Right atrium auricular region (tissue), 2 donors: ENCODE results near the gene MAP2K4. TPM values are rescaled to one million over a fixed set of nuclear protein-coding genes. Genes with fewer than 3 reads are reported as not detected.

Experiments
- DNase-seq: peaks from one replicate; pipeline ENCODE4 v3.0.0-alpha.2; 2019; ENCODE audit warnings: low spot score
- H3K27ac ChIP-seq, 2 donors: fragments of 200-600 bp; sonication (generic); 1 replicate in 1 of 2; 2 replicates in 1 of 2; pipeline ENCODE4 v1.5.1; 2016 to 2019
- H3K27me3 ChIP-seq, 2 donors: fragments of 200-600 bp; sonication (generic); one replicate each; pipeline versions ENCODE4 v1.5.1 to v1.6.0; 2017 to 2019
- H3K36me3 ChIP-seq: fragments of 200-600 bp; sonication (generic); one replicate; pipeline ENCODE4 v1.5.1; 2016
- H3K4me1 ChIP-seq, 2 donors: fragments of 200-600 bp; sonication (generic); one replicate each; pipeline versions ENCODE4 v1.5.1 to v1.6.0; 2017 to 2019
- H3K4me3 ChIP-seq, 2 donors: fragments of 200-600 bp; sonication (generic); 1 replicate in 1 of 2; 2 replicates in 1 of 2; pipeline ENCODE4 v1.5.1; 2017 to 2019; ENCODE audit warnings: mild to moderate bottlenecking in 1 of 2, moderate library complexity in 1 of 2
- H3K9me3 ChIP-seq, 2 donors: fragments of 200-600 bp; sonication (generic); one replicate each; pipeline ENCODE4 v1.5.1; 2019
- total RNA-seq, 2 donors: library from RNA; depleted of rRNA; stranded (reverse); fragments of >200 nt; gene quantifications; one replicate each; pipeline ENCODE4 v1.1.0, GENCODE V29; 2016
- TF ChIP-seq, protein P1 (sequence below), 2 donors: fragments of 200-600 bp; sonication (generic); IDR thresholded peaks; one replicate each; pipeline ENCODE4 v1.5.1; 2019; ENCODE audit warnings: antibody characterized with exemption in 2 of 2

Gene MAP2K4
- total RNA-seq, 2 donors from 2014 or later = 19.8 to 25.2 TPM

GRCh38 chr17:12078791-12079190 lies 58.1 kb downstream of the MAP2K4 start:
- no peak overlapping the region for H3K4me3 ChIP-seq
- no peak for DNase-seq
- H3K27ac ChIP-seq = no peak overlapping the region
- H3K27me3 ChIP-seq = no peaks in the 10 kb centered on the region
- peaks cover 6% of the 10 kb centered on the region for H3K36me3 ChIP-seq
- TF ChIP-seq, protein P1, sequence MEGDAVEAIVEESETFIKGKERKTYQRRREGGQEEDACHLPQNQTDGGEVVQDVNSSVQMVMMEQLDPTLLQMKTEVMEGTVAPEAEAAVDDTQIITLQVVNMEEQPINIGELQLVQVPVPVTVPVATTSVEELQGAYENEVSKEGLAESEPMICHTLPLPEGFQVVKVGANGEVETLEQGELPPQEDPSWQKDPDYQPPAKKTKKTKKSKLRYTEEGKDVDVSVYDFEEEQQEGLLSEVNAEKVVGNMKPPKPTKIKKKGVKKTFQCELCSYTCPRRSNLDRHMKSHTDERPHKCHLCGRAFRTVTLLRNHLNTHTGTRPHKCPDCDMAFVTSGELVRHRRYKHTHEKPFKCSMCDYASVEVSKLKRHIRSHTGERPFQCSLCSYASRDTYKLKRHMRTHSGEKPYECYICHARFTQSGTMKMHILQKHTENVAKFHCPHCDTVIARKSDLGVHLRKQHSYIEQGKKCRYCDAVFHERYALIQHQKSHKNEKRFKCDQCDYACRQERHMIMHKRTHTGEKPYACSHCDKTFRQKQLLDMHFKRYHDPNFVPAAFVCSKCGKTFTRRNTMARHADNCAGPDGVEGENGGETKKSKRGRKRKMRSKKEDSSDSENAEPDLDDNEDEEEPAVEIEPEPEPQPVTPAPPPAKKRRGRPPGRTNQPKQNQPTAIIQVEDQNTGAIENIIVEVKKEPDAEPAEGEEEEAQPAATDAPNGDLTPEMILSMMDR (IDR thresholded peaks at IDR 0.05) = no peak
- H3K9me3 ChIP-seq = no peaks in the 10 kb centered on the region
- H3K4me1 ChIP-seq = peaks cover 0 to 4% of the 10 kb centered on the region in 2 donors

- Histone ChIP-seq H3K27ac (no peak overlapping the region), H3K36me3 (peaks cover 6% of the 10 kb centered on the region), H3K4me3 (no peak overlapping the region), H3K4me1 (peaks cover 0 to 4% of the 10 kb centered on the region in 2 donors), H3K9me3 (no peaks in the 10 kb centered on the region), H3K27me3 (no peaks in the 10 kb centered on the region)
- DNase-seq = no peak
- TF ChIP-seq, protein P1 (IDR thresholded peaks at IDR 0.05) = no peak
These were observed 61.0 kb downstream of the MAP2K4 start for GRCh38 chr17:12081720-12082119.

GRCh38 chr17:12085076-12085949 lies 64.6 kb downstream of the MAP2K4 start:
- DNase-seq = no peak
- Histone ChIP-seq H3K36me3 (no peaks in the 10 kb centered on the region), H3K4me3 (no peak overlapping the region), H3K4me1 (peaks cover 0 to 12% of the 10 kb centered on the region in 2 donors), H3K9me3 (no peaks in the 10 kb centered on the region), H3K27me3 (no peaks in the 10 kb centered on the region), H3K27ac (no peak overlapping the region)
- TF ChIP-seq, protein P1 (IDR thresholded peaks at IDR 0.05) = no peak

GRCh38 chr17:12088035-12088434 lies 67.4 kb downstream of the MAP2K4 start:
- peaks cover 0 to 8% of the 10 kb centered on the region in 2 donors for H3K4me1 ChIP-seq
- H3K27ac ChIP-seq = no peak overlapping the region
- H3K36me3 ChIP-seq = no peaks in the 10 kb centered on the region
- no peak for DNase-seq
- no peaks in the 10 kb centered on the region for H3K9me3 ChIP-seq
- no peaks in the 10 kb centered on the region for H3K27me3 ChIP-seq
- TF ChIP-seq, protein P1 (IDR thresholded peaks at IDR 0.05) = no peak
- no peak overlapping the region for H3K4me3 ChIP-seq

DNA sequence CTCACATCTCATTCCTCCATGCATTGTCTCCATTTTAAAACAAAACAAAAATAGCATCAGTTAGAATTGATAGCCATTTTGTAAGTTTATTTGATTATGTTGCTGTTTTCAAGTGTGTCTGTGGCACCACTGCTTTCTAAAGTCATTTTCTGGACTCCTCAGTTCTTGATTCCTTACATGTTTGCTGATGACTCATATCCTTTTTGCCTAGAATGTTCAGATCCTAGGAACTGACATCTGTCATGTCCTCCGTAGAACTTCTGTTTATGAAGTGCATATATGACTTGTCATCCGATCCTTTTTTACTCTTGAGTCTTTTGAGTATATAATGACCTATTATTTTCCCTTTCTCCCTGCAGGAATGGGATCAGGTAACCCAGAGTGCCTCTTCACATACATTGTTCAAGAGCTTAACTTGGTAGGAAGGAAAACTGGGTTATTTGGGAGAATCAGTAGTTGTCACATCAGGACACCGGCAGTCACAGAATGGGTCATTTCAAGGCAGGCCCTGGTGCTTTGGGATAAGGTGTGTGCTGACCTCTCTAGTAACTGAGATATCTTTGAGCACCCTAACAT lies 69.2 kb downstream of the MAP2K4 start:
- TF ChIP-seq, protein P1 (IDR thresholded peaks at IDR 0.05) = no peak
- Histone ChIP-seq H3K27me3 (no peaks in the 10 kb centered on the region), H3K27ac (no peak overlapping the region), H3K4me3 (no peak overlapping the region), H3K9me3 (no peaks in the 10 kb centered on the region), H3K4me1 (peaks cover 0 to 8% of the 10 kb centered on the region in 2 donors), H3K36me3 (no peaks in the 10 kb centered on the region)
- no peak for DNase-seq
